GM23338 (cell line): ENCODE data around the gene CDKL1.

ENCODE experiments used
- CREB1 ChIP-seq: fragments of 250-450 bp; sonication (Bioruptor Pico); IDR thresholded peaks from 2 replicates; pipeline ENCODE4 v1.5.0; 2020; ENCODE audit warnings: low read depth, mild to moderate bottlenecking, moderate library complexity
- ETS1 ChIP-seq: IDR thresholded peaks from 2 replicates; pipeline ENCODE4 v1.6.1; 2016; ENCODE audit warnings: antibody characterized with exemption
- EZH2 ChIP-seq: fragments of 200-600 bp; sonication (generic); IDR thresholded peaks from one replicate; pipeline ENCODE4 v1.8.0; 2017; ENCODE audit warnings: antibody characterized with exemption, mild to moderate bottlenecking, low read depth; ENCODE audit not compliant: unreplicated experiment
- EZH2phosphoT487 ChIP-seq: fragments of 200-600 bp; sonication (generic); IDR thresholded peaks from one replicate; pipeline ENCODE4 v1.8.1; 2018; ENCODE audit warnings: antibody characterized with exemption; ENCODE audit not compliant: unreplicated experiment
- JUNB ChIP-seq: IDR thresholded peaks from one replicate; pipeline ENCODE4 v1.6.1; 2016; ENCODE audit warnings: antibody characterized with exemption; ENCODE audit not compliant: unreplicated experiment
- NANOG ChIP-seq: IDR thresholded peaks from 2 replicates; pipeline ENCODE4 v1.6.1; 2016; ENCODE audit warnings: antibody characterized with exemption, borderline replicate concordance
- POLR2AphosphoS5 ChIP-seq: IDR thresholded peaks from 2 replicates; pipeline ENCODE4 v1.6.1; 2016; ENCODE audit warnings: antibody characterized with exemption, low read depth
- REST ChIP-seq: IDR thresholded peaks from one replicate; pipeline ENCODE4 v1.6.1; 2018; ENCODE audit warnings: antibody characterized with exemption; ENCODE audit not compliant: unreplicated experiment
- STAT1 ChIP-seq: IDR thresholded peaks from one replicate; pipeline ENCODE4 v1.6.1; 2016; ENCODE audit warnings: antibody characterized with exemption; ENCODE audit not compliant: unreplicated experiment
- TF ChIP-seq, protein P1 (sequence below), 2 experiments: fragments of 200-600 bp in 1 of 2; sonication (generic) in 1 of 2; conservative IDR thresholded peaks; 2 replicates each; pipeline versions ENCODE4 v1.5.1 to v1.6.1; 2016 to 2017; ENCODE audit warnings: antibody characterized with exemption in 2 of 2, low read depth in 2 of 2, mild to moderate bottlenecking in 2 of 2, moderate library complexity in 1 of 2

- TF ChIP-seq, protein P1, sequence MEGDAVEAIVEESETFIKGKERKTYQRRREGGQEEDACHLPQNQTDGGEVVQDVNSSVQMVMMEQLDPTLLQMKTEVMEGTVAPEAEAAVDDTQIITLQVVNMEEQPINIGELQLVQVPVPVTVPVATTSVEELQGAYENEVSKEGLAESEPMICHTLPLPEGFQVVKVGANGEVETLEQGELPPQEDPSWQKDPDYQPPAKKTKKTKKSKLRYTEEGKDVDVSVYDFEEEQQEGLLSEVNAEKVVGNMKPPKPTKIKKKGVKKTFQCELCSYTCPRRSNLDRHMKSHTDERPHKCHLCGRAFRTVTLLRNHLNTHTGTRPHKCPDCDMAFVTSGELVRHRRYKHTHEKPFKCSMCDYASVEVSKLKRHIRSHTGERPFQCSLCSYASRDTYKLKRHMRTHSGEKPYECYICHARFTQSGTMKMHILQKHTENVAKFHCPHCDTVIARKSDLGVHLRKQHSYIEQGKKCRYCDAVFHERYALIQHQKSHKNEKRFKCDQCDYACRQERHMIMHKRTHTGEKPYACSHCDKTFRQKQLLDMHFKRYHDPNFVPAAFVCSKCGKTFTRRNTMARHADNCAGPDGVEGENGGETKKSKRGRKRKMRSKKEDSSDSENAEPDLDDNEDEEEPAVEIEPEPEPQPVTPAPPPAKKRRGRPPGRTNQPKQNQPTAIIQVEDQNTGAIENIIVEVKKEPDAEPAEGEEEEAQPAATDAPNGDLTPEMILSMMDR (conservative IDR thresholded peaks at IDR 0.05; ENCODE audit: low read depth in 2 of 2) = no peak
- TF ChIP-seq POLR2AphosphoS5 (no peak), EZH2phosphoT487 (no peak), EZH2 (no peak), CREB1 (CRISPR knock-in tag) (no peak), JUNB (no peak), STAT1 (no peak), REST (no peak), NANOG (no peak), ETS1 (no peak)
Measured at GRCh38 chr14:50375760-50376159, 20.9 kb downstream of the CDKL1 start.
